GM21786 (cell line): ENCODE measurements around the gene ZBTB20.

Experiments used
- ATAC-seq: cut with Tn5 transposase; IDR thresholded peaks from one replicate; pipeline ENCODE4 v1.9.1; 2021; ENCODE audit not compliant: unreplicated experiment

ZBTB20 gene

GRCh38 chr3:114597871-114598270 lies 549.2 kb downstream of the ZBTB20 start:
- no peak for ATAC-seq

- ATAC-seq, result no peak
These were observed 550.1 kb downstream of the ZBTB20 start for GRCh38 chr3:114597012-114597411.

GRCh38 chr3:114596147-114596546 lies 550.9 kb downstream of the ZBTB20 start:
- no peak for ATAC-seq

- no peak for ATAC-seq
These were observed 551.5 kb downstream of the ZBTB20 start for GRCh38 chr3:114595522-114596028.

- no peak for ATAC-seq
These were observed 556.6 kb downstream of the ZBTB20 start for GRCh38 chr3:114590309-114591047.

GRCh38 chr3:114587986-114588385 lies 559.1 kb downstream of the ZBTB20 start:
- ATAC-seq, result no peak

- no peak for ATAC-seq
These were observed 561.0 kb downstream of the ZBTB20 start for GRCh38 chr3:114586119-114586518.

- no peak for ATAC-seq
These were observed 561.4 kb downstream of the ZBTB20 start for GRCh38 chr3:114585687-114586086.

- ATAC-seq, result no peak
These were observed 562.2 kb downstream of the ZBTB20 start for GRCh38 chr3:114584734-114585371.

GRCh38 chr3:114582929-114583328 lies 564.2 kb downstream of the ZBTB20 start:
- peak; percentile 83 for ATAC-seq

- no peak for ATAC-seq
These were observed 574.6 kb downstream of the ZBTB20 start for GRCh38 chr3:114572364-114573062.

- ATAC-seq, result no peak
These were observed 575.7 kb downstream of the ZBTB20 start for GRCh38 chr3:114571363-114571762.

- ATAC-seq, result no peak
These were observed 577.9 kb downstream of the ZBTB20 start for GRCh38 chr3:114569186-114569585.

GRCh38 chr3:114567771-114568170 lies 579.3 kb downstream of the ZBTB20 start:
- ATAC-seq, result no peak

GRCh38 chr3:114566767-114567166 lies 580.3 kb downstream of the ZBTB20 start:
- ATAC-seq, result no peak

- peak; percentile 75 for ATAC-seq
These were observed 580.8 kb downstream of the ZBTB20 start for GRCh38 chr3:114566162-114566755.

GRCh38 chr3:114565216-114565615 lies 581.9 kb downstream of the ZBTB20 start:
- no peak for ATAC-seq

- no peak for ATAC-seq
These were observed 583.4 kb downstream of the ZBTB20 start for GRCh38 chr3:114563720-114564119.

GRCh38 chr3:114562557-114562956 lies 584.5 kb downstream of the ZBTB20 start:
- no peak for ATAC-seq

- no peak for ATAC-seq
These were observed 588.8 kb downstream of the ZBTB20 start for GRCh38 chr3:114558271-114558670.

- ATAC-seq, result no peak
These were observed 589.3 kb downstream of the ZBTB20 start for GRCh38 chr3:114557791-114558190.
